Renal cortex interstitium (tissue), 11 donors: ENCODE results near the gene SH3GLB1. TPM values are rescaled to one million over a fixed set of nuclear protein-coding genes. Genes with fewer than 3 reads are reported as not detected.

Source experiments
- DNase-seq, 11 donors: peaks; one replicate each; pipeline ENCODE4 v3.0.0-alpha.2; 2013; ENCODE audit warnings: low read depth in 9 of 11, low spot score in 4 of 11; ENCODE audit errors: extremely low read depth in 1 of 11
- polyA plus RNA-seq, 3 donors: library from polyadenylated mRNA; unstranded; fragments of 120-200 nt; gene quantifications; one replicate each; pipeline ENCODE4 v1.2.1, GENCODE V29; 2013; ENCODE audit not compliant: insufficient read length in 3 of 3

Gene SH3GLB1
- polyA plus RNA-seq, 3 donors, result 71.6 to 87.3 (median 74.6) TPM

GRCh38 chr1:86788300-86789206 lies 84.2 kb downstream of the SH3GLB1 start:
- DNase-seq, result no peak

DNA sequence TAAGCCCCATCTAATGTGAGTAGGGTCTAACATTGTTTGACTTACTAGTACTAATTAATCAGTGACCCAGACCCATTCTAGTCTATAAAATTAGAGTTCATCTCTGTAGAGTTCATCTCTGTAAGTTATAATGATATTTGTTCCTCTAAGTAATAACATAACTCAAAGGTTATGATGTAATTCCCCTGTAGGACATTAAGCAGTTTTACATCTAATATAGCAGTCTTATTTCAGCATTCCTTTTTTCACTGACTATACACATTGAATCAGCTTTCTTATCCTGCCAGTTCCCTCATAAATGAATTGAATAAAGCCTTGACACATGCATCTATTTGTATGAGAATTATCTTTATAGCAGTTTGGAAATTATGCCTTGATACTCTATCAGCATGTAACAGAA lies 90.9 kb downstream of the SH3GLB1 start:
- no peak for DNase-seq

Other genes starting within 250 kb of the SH3GLB1 start
- under 1 TPM in 2 of 3 donors, not detected in 1; 0.03 to 0.36 TPM for gene CLCA1, start 235.6 kb upstream of the SH3GLB1 start, polyA plus RNA-seq
- not detected for gene CLCA4, start 157.5 kb upstream of the SH3GLB1 start, polyA plus RNA-seq
- 100 to 1,000 TPM; 277 to 335 (median 278) TPM for gene SELENOF, start 209.6 kb downstream of the SH3GLB1 start, polyA plus RNA-seq
- gene HS2ST1, start 210.1 kb downstream of the SH3GLB1 start, polyA plus RNA-seq, result 10 to 100 TPM; 39.1 to 50.2 (median 47.3) TPM